Adrenal gland (tissue), 5 donors: ENCODE measurements around the gene CHST6.

Source experiments
- CTCF ChIP-seq, 6 experiments: fragments of 450-650 bp in 4 of 6; fragments of 200-600 bp in 2 of 6; sonication (generic) in 1 of 6; IDR thresholded peaks; 1 replicate in 5 of 6; 2 replicates in 1 of 6; pipeline versions ENCODE4 v1.5.1 to v1.8.0; 2016 to 2021; ENCODE audit warnings: antibody characterized with exemption in 6 of 6, mild to moderate bottlenecking in 2 of 6, moderate library complexity in 1 of 6
- POLR2A ChIP-seq, 2 donors: fragments of 450-650 bp; IDR thresholded peaks; one replicate each; pipeline ENCODE4 v1.6.1; 2017; ENCODE audit warnings: antibody characterized with exemption in 2 of 2, mild to moderate bottlenecking in 2 of 2, moderate library complexity in 1 of 2
- donor health status: DM: no; HTN: no; CAD: no.

DNA sequence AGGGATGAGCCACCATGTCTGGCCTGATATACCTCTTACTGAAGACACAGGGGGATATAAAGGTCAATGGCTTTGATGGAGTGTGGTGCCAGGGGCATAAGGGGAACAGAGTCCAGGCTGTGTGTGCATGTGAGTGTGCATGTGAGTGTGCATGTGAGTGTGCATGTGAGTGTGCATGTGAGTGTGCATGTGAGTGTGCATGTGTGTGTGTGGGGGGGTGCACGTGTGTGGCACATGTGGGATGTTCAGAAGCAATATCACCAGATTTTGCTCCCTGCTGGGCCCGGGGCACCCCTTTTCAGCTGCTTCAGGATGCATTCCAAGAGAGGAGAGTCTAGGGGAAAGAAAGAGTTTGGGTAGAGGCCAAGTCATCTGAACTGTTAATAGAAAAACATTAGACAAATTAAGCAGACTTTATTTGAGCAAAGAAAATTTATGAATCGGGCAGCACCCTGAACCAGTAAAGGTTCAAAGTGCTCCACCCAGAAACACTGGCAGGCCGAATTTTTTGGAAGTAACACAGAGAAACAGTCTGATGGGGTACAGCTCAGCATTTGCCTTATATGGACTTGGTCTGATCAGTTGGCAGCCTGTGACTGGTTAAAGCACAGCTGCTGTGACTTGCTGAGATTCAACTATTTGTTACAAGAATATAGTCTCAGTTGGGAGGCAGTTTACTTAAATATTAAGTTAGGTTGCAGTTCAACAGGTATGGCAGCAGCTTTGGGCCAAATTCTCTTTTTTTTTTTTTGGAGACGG is 31.0 kb upstream of the CHST6 start:
- TF ChIP-seq CTCF (IDR thresholded peaks at IDR 0.05) = no peak
- no peak for TF ChIP-seq POLR2A (IDR thresholded peaks at IDR 0.05)
